Measurements from ENCODE around the gene USPL1. TPM values are rescaled to one million over a fixed set of nuclear protein-coding genes. Genes with fewer than 3 reads are reported as not detected.

USPL1 gene
- polyA plus RNA-seq, 2 of the 4 experiments (the other 2 are of a cell fraction): 7.6 to 22.7 TPM

GRCh38 chr13:30705680-30706079, 88.0 kb downstream of the USPL1 start:
- Histone ChIP-seq H3K9me3 (no peaks in the 10 kb centered on the region), H3K27ac (no peak overlapping the region), H3K4me3 (no peak overlapping the region), H3K4me1 (no peaks in the 10 kb centered on the region), H3K4me2 (no peak overlapping the region)
- peak in 1 of 2 experiments; percentile 5 for DNase-seq (ENCODE audit: low read depth in 1 of 2, low spot score in 1 of 2)
- TF ChIP-seq EHF (CRISPR knock-in tag; IDR thresholded peaks at IDR 0.05): no peak
- TF ChIP-seq HOXA7 (CRISPR knock-in tag; IDR thresholded peaks at IDR 0.05): no peak
- no peak for TF ChIP-seq MYC (IDR thresholded peaks at IDR 0.05; ENCODE audit: borderline replicate concordance, low read length)
- TF ChIP-seq MAFK (IDR thresholded peaks at IDR 0.05; ENCODE audit: partially characterized antibody): no peak
- TF ChIP-seq PBX3 (IDR thresholded peaks at IDR 0.05): no peak
- no peak for TF ChIP-seq JUN (IDR thresholded peaks at IDR 0.05)
- no peak for TF ChIP-seq FOSB (CRISPR knock-in tag; IDR thresholded peaks at IDR 0.05)
- TF ChIP-seq CHD4 (IDR thresholded peaks at IDR 0.05; ENCODE audit: borderline replicate concordance): no peak
- no peak for TF ChIP-seq RARB (CRISPR knock-in tag; IDR thresholded peaks at IDR 0.05)
- TF ChIP-seq POLR2A (IDR thresholded peaks at IDR 0.05; ENCODE audit: low read length): no peak
- no peak for TF ChIP-seq EP300 (IDR thresholded peaks at IDR 0.05)
- ATAC-seq: no peak
- POLR2A ChIA-PET: no interaction called here
- 40% methylated on average over 4 of the region's 4 CpGs for WGBS (ENCODE audit: missing lambda C conversion rate)
- FAIRE-seq: no peak
- CTCF ChIA-PET: interaction anchor here (0.7 to 4.1 kb wide), 4 partner anchors 10 to 98 kb away, joined by 3 to 21 read pairs (median 4); no protein-coding TSS in a partner anchor

GRCh38 chr13:30708541-30708940, 90.8 kb downstream of the USPL1 start:
- CTCF ChIA-PET: no interaction called here
- WGBS (ENCODE audit: missing lambda C conversion rate): 35% methylated on average over 3 of the region's 3 CpGs

More at GRCh38 chr13:30708541-30708940, 90.8 kb downstream of the USPL1 start:
- no peak overlapping the region for H3K4me2 ChIP-seq
- no peak for ATAC-seq
- POLR2A ChIA-PET: no interaction called here
- no peak overlapping the region for H3K4me3 ChIP-seq
- no peak for DNase-seq (ENCODE audit: low read depth in 1 of 2, low spot score in 1 of 2)
- no peaks in the 10 kb centered on the region for H3K9me3 ChIP-seq
- H3K4me1 ChIP-seq: peaks cover 10% of the 10 kb centered on the region
- no peak for FAIRE-seq
- H3K27ac ChIP-seq: no peak overlapping the region; a peak in 1 of 6 replicates
- TF ChIP-seq NR3C1 (IDR thresholded peaks at IDR 0.05) (no peak), HMGXB4 (CRISPR knock-in tag; IDR thresholded peaks at IDR 0.05; ENCODE audit: borderline replicate concordance) (no peak), BCL3 (IDR thresholded peaks at IDR 0.05) (no peak), ZC3H11A (IDR thresholded peaks at IDR 0.05) (no peak), HES2 (IDR thresholded peaks at IDR 0.05) (no peak), EHF (CRISPR knock-in tag; IDR thresholded peaks at IDR 0.05) (no peak), MAFK (IDR thresholded peaks at IDR 0.05; ENCODE audit: partially characterized antibody) (no peak), MAZ (IDR thresholded peaks at IDR 0.05; ENCODE audit: borderline replicate concordance, low read depth, low read length) (no peak)

Small RNA genes within 50 kb of the gene (small RNA-seq; reads per million reads assigned to genes)
- 0 reads per million in 6 experiments for gene RF00017

Other genes starting within 250 kb of the USPL1 start
- gene UBE2L5, start 195.4 kb upstream of the USPL1 start, polyA plus RNA-seq (2011; rRNA removed): 0.48 TPM in 1 of 2 replicates, not detected in the other
- 0.31 to 0.53 TPM (median 0.33 TPM) in 3 replicates for gene UBE2L5, start 195.4 kb upstream of the USPL1 start, polyA plus RNA-seq (2017; fragmentation: RNase III; extraction: RNeasy Plus Mini Kit Qiagen cat#74134 plus additional on column Dnase treatment)
- 295 and 353 TPM in 2 replicates for gene HMGB1, start 152.0 kb upstream of the USPL1 start, polyA plus RNA-seq (2011; rRNA removed)
- 613 to 689 TPM (median 641 TPM) in 3 replicates for gene HMGB1, start 152.0 kb upstream of the USPL1 start, polyA plus RNA-seq (2017; fragmentation: RNase III; extraction: RNeasy Plus Mini Kit Qiagen cat#74134 plus additional on column Dnase treatment)
- gene ALOX5AP, start 117.6 kb downstream of the USPL1 start, polyA plus RNA-seq (2011; rRNA removed): 2.8 and 3.4 TPM in 2 replicates
- gene ALOX5AP, start 117.6 kb downstream of the USPL1 start, polyA plus RNA-seq (2017; fragmentation: RNase III; extraction: RNeasy Plus Mini Kit Qiagen cat#74134 plus additional on column Dnase treatment): 2.3 to 3.1 TPM (median 2.6 TPM) in 3 replicates

All from A549 (cell line).